Measurements from ENCODE around the gene PDIA2.
"Not testable (repeated sequence)": the region's sequence is repeated elsewhere in the genome, so short reads cannot be mapped to it uniquely, and the experiment has no call there.

Gene PDIA2

DNA sequence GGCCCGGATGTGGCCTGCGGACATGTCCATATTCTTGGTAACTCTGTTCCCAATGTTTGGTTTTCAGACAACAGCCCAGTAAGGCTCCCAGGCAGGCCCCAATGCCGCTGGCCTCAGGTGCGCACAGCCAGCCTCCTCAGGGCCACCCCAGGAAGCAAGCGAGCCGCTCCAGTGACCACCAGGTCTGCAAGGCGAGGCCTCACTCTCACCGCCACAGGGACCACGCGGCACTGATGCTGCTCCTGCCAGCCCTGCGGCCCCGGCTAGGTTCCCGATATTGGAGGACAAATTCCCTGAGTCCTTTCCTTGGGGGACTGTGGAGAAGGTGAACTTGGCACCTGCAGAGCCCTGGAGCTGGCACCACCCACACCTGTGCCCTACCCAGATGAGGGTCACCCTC, 19.0 kb downstream of the PDIA2 start:
- DNase-seq = no peak

DNA sequence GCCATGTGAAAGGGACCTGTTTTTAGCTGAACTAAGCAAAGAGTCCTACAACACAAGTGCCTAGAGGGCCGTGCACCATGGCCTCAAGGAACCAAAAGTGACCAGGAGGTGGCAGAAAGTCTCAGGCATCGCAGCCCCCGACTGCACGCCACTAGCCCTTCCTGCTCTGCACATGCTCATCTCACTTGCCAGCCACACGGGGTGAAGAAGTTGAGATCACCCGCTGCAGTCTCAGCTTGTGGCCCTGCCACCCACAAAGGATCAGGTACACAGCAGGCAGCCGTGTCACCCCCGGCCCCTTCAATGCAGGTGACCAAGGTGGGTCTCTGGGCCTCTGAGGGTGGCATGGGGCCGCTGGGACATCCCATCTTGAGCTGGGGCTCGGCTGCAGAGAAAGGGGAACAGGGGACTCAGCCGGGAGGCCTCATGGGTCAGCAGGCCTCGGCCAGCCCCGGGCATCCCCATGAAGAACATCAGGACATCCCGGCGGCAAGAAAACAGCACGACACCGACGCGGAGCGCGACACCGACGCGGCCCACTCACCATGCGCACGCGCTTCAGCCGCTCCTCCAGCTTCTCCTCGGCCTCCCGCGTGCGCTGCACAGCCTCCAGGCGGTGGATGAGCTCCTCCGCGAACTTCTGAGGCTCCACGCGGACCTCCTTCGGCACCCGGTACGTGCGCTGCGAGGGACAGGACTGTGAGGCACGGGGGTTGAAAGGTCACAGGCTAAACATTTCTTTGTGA, 21.0 kb downstream of the PDIA2 start:
- DNase-seq = peak; percentile 42

DNA sequence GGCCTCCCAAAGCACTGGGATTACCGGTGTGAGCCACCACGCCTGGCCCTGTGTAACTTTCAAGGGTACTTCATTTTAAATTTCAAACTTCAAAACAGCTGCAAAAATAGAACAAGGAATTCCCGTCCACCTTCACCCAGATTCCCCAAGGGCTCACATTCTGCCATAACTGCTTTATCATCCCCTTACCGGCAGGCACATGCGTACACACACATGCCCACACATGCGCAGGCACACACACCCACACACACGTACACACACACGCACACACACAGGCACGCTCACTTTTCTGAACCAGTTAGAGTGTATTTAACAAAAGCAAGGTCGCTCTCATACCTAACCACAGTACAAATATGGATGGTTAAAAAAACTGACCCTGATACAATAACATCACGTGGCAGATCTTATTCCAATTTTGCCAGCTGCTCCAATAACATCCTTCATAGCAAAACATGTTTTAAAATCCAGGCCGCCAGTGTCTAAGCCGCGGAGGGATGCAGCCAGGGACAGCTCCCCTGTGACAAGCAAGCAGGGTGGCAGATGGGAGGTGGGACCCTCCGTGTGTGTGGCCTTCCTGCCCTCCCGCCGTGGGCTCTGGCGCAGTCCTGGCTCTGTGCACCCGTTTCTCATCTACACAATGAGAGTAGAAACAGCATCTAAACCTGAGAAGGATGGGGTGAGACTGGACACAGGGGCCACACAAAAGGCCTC, 23.1 kb downstream of the PDIA2 start:
- DNase-seq = no peak

DNA sequence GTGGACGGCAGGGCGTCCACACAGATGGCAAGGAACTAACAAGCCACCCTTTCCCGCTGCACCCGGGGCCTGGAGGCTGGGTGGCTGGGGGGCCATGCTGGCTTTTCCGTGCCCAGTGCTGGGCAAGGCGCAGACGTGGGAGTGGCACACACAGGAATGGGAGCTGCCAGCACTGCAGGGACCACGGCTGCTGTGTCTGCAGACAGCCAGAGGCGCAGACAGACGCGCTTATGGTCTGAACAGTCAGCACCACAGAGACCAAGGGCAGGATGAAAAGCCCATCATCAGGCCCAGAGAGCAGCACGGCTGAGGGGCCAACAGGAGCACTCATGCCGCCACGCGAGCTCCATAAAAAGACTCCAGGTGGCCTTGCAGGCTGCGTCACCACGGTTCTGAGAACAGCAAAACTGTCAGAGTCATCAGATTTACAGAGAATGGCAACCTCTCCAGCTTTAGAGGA, 24.0 kb downstream of the PDIA2 start:
- DNase-seq = no peak

DNA sequence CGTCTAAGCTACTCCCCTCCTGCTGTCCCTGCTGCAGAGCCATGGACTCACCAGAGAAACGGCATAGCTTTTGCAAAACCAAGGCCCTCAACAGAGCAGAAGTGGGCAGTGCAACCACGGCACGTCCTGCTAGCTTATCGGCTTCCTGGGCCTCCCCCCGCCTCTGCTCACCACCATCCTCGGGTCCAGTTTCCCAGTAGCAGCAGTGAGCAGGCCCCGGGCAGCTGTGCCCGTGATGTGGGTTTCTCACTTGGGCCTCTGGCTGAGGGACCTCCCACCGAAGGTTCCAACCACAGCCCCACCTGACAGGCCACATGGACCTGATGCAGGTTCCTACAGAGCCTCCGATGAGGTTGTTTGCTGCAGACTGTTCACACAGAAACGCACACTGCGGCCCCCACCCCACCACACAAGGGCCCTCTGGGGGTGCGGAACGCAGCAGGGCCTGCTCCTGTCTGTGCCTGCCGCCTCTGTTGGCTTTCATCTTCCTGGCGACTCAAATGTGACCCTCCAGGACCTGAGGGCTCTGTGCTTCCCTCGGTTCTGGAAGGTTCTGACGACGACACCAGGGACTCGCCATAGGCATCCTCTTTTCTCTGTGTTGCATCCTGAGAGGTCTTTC, 24.8 kb downstream of the PDIA2 start:
- no peak for DNase-seq

DNA sequence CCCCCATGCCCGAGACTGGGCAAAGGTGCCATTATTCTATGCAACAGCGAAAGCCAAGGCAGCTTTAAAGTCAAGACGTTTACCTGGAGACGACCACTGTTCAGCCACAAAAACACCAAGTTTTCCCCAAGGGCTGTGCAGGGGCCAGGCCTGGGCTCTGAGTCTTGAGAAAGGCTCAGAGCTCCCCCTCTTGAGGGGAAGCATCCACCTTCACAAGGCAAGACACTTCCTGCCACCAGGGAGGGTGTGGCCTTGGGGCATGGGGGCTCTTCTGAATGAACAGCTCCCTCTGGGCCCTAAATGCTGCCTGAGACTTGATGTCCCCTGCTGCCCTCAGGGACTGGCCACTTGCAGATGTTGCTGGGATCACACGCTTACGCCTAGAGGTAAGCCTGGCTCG, 26.5 kb downstream of the PDIA2 start:
- DNase-seq = peak; percentile 16

DNA sequence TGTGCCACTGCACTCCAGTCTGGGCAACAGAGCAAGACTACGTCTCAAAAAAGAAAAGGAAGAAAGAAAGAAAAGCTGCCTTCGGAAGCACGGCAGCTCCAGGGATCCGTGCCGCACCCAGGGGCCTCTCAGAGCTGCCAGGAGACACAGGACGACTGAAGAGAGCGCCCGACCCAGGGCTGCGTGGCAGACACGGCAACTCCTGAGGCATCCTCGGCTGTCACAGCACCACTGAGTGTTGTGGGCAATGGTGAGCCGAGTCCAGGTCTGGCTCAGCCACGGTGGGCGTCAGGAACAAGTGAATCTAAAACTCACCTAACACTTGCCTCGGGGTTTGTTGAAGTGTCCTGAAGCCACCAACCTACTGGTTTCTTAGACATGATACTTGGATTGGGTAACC, 28.8 kb downstream of the PDIA2 start:
- no peak for DNase-seq

DNA sequence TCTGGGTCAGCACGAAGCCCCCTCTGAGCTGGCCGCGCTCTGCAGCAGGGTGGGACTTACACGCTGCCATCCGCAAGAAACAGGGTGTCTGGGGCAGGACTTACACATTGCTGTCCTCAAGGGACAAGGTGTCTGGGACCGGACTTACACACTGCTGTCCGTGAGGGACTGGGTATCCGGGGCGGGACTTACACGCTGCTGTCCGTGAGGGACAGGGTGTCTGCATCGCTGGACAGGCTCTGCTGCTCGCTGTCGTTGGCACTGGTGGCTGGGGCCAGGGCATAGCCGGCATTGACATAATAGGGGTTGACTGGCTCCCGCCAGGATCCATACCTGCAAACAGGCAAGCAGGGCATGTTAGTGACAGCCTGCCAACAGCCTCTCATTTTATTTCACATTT, 31.4 kb downstream of the PDIA2 start:
- no peak for DNase-seq

DNA sequence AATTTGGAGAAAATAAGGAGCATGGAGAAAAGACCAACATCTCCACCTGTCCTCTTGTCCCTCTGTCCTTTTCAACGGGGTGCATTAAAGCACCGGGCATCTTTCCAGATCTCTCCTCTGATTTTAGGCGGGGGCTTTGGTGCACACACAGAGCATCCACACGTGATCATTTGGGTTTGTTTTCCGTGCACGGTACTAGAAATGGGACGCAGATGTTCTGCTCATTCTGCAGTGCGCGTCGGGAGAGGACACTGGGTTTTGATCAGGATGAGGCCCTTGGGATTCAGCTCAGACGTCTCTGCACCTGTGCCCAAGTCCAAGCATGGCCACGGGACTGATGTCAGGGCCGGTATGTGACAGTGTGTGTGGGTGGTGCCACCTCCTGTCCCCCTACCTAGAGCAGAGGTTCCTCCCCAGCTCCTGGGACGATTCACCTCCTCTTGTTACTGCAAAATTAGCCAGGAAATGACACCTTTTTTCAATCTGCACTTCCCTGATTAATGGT, 31.9 kb downstream of the PDIA2 start:
- no peak for DNase-seq

DNA sequence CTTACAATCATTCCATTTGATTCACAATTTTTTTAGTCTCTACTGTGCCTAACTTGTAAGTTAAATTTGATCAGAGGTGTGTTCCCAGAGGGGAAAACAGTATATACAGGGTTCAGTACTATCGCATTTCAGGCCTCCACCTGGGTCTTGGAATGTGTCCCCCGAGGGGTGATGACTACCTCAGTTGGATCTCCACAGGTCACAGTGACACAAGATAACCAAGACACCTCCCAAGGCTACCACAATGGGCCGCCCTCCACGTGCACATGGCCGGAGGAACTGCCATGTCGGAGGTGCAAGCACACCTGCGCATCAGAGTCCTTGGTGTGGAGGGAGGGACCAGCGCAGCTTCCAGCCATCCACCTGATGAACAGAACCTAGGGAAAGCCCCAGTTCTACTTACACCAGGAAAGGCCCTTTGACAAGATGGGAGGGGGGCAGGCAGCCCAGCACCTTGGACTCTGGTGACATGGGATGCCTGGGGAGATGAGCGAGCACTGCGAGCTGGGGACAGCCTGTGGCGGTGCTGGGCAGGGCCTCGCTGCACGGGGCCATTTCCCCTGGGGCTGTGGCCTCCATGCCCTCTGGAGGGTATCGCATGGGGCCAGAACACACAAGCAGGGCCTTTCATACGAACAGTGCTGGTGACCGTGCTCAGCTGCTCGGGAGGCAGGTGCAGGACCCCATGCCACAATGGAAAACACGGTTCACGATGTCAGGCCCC, 33.9 kb downstream of the PDIA2 start:
- DNase-seq = no peak

DNA sequence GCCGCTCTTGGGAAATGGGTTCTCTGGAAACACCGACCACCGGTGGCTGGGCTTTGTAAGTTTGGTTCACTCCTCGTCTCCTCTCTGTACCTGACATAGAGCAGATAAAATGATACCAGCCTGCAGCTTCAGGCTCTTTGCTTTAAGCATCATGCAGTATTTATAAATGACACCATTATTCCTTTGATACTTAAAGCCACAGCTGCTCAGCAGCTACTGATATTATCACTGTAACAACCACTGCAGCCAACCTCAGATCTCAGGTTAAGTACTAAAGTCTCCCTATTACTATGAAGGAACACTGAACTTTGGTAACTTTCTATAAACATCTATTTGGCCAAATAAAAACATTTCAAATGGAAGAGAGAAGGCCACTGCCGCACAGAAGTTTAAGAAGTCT, 34.6 kb downstream of the PDIA2 start:
- DNase-seq = no peak

DNA sequence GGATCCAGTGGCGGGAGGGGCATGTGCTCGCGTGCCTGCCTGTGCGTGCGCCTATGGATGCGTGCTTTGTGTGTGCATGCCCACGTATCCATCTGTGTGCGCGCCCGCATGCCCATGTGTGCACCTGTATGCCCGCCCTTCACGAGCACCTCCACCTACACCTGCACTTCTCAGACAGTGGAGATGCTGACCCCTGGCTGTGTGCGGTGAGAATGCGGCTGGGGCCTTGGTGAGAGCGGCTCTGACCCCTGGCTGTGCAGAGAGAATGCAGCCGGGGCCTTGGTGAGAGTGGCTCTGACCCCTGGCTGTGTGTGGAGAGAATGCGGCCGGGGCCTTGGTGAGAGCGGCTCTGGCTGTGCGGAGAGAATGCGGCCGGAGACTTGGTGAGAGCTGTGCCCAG, 35.7 kb downstream of the PDIA2 start:
- no peak for DNase-seq

DNA sequence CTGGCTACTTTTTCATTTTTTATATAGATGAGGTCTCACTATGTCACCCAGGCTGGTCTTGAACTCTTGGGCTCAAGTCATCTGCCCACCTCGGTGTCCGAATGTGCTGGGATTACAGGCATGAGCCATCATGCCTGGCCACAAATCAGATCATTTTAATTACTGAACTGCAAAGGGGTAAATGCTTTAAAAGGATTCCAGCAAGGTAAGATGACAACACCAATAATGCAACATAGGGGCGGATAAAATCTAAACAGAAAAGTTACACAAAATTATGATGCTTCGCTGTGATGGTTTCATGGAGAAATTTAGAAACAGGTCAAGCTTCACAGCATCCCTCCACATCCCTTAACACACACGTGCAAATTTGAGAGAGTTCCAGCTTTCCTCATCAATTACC, 37.2 kb downstream of the PDIA2 start:
- DNase-seq = no peak

DNA sequence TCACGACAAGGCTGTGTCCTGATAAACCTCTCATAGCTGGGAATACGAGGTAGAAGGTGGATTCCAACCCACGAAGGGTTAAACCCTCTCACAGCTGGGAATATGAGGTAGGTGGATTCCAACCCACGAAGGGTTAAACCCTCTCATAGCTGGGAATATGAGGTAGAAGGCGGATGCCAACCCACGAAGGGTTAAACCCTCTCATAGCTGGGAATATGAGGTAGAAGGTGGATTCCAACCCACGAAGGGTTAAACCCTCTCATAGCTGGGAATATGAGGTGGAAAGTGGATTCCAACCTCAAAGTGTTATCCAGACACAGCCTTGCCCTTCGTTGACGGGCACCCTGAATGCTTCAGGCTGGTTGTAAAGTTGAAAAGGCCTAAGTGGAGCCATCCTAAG, 38.6 kb downstream of the PDIA2 start:
- DNase-seq = no peak

DNA sequence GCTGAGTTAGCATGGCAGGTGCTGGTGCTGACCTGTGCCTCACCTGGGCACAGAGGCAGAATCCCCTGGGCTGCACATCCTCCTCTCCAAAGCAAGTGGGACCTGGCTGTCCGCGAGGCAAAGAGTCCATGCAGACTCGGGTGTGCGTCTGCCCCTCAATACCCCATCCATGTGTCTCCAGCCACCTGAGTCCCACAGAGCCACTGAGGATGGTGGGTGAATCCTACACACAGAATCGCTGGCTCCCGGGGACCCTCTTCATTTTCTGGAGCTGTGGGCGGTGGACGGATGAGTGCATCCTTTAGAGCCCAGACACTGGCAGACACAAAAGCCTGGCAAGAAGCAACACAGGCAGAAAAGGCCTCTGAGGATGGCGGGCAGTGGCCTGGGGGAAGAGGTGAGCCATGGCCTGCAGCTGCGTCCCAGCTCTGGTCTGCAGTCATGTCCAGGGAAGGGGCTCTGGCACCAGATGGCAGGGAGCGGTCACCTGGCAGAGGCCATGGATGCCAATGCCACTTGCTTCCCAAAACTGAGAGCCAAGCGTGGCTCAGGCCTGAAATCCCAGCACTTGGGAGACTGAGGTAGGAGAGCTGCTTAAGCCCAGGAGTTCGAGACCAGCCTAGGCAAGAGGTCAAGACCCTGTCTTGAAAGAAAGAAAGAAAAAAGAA, 39.6 kb downstream of the PDIA2 start:
- DNase-seq = no peak

DNA sequence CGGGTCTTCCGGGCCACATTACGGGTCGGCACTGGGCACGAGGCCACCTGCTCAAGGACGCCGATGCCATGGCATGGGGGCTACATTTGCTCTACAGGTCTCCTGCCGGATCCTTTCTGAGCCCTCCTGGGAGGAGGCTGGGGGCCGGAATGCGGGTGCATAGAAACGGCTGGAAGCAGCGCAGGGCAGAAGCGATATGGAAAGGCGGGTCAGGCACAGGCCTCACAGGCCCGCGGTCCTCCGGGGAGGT, 41.2 kb downstream of the PDIA2 start:
- no peak for DNase-seq

DNA sequence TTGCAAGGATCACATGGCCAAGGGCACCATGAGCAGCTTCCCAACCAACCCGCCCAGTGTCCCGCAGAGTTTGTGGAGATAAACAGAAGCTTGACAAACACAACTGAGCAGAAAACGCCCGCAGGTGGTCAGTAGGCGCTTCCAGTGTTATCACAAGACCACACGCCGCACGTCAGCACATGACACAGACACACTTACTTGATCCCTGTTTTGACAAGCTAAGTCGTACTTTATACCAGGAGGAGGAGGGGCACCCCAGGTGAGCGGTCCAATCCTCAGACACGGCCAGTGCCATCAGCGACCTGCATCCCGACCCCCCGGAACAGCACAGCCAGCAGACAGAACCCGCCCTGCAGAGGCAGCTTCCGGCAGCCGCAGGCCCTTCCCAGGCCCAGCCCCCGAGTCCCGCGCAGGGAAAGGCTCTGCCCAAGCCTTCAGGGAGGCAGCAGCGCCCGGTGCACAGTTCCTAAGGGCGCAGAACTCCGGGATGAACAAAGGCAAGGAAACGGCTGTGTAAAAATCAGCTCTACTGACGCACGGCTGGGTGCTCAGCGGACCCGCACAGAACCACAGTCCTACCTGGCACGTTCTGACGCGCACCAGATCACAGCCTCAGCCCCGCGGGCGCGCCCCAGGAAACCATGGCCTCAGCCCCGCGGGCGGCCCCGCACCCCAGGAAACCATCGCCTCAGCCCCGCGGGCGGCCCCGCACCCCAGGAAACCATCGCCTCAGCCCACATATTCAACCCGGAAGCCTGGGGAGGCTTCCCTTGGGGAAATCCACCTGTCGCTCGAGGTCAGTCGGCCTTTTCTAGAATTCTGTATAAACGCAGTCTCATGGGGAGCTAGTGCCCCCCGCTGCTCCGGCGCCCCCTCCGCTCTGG, 41.7 kb downstream of the PDIA2 start:
- peak; percentile 80 for DNase-seq

DNA sequence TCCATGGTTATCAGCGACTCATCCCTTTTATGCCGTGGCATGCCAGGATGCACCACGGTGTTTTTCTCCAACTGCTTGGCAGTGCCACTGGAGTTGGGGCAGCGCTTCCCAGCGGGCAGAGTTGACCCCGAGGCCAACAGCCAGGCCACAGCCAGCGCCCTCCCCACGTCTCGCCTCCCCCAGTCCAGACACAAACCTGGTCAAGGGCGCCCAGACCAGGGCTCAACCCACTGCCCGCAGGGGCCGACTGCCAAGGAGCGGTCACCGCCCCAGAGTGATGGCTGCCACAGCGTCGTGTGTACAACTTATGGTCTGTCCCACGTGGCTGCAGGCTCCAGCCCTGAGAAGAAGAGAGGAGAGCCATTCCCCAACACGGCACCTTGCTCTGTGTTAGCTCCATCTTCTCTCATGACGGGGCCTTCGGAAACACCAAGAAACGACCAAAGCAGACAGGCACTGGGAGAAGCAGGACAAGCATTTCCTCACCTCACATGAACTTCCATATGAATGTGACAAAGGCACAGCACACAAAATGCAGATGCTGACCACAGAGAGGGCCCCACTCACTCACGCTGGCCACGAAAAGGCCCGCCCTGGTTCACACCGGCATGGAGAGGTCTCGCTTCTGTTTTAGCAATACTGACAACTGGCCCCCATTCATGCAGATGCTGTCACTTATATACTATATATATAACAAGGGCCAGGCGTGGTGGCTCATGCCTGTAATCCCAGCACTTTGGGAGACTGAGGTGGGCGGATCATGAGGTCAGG, 42.6 kb downstream of the PDIA2 start:
- no peak for DNase-seq

DNA sequence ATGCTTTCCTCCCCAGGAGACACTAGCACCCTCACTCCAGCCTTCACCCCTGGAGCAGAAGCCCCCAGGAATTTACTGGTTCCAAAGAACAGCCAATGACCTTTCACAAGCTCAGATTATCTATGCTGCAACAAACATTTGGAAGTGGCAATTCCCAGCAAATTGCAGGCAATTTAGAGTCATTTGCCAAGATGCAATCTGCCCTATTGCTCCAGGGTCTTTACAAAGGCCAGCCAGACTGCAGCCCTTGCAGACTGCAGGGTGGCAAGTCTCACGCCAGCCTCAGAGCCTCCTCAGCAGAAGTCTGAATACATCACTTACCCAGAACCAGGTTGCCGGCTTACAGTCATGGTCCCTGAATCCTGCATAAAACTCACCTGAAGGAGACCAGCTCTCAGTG, 47.8 kb downstream of the PDIA2 start:
- no peak for DNase-seq

DNA sequence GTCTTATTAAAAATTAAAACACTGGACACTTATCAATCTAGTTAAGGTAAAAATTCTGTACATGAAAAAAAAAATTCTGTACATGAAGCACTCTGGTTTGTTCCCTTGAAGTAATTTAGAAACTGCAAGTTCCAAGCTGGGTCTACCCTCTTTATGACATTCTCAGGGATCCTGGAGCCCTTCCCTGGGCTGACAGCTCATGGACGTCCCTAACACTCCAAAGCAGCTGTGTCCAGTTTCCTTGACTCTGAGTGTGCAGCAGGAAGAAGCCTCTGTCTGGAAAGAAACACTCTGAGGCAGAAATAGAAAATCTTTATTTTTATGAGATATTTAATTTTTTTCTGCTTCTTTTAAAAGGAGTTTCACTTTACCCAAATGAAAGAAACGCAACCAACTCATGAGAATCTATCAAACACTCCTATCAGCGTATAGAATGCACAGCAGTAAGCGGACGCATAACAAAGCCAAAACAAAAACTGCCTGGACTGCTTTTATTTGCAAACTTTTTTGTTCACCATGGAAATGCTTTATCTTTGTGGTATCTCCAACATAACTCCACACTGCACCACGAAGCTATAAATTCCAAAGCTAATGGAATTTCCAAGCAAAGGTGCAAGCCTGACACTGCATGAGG, 48.3 kb downstream of the PDIA2 start:
- not testable (repeated sequence) for DNase-seq

Measured in CD4-positive, alpha-beta T cell treated with Interferon gamma for 1 hour (primary cell).